Activated naive CD4-positive, alpha-beta T cell treated with anti-CD3 and anti-CD28 coated beads, Interleukin-2, amount 10 ng/mL, durations not matched to agents 7 days and 5 days (primary cell): Measurements from ENCODE around the gene SLC25A10.

ENCODE experiments used
- CTCF ChIA-PET: fragments of 350-600 bp; sonication (Branson Sonifier 250); formaldehyde crosslinking; loops from one replicate; lab custom pipeline; 2021; ENCODE audit warnings: antibody characterized with exemption; lab: Charles Lee
- DNase-seq: peaks from one replicate; pipeline ENCODE4 v3.0.0-alpha.2; 2020
- H3K27ac Mint-ChIP-seq: one replicate; pipeline ENCODE4 v1.8.0; 2021; ENCODE audit warnings: mild to moderate bottlenecking, moderate library complexity, mixed read lengths
- H3K27me3 Mint-ChIP-seq: one replicate; pipeline ENCODE4 v1.8.0; 2021; ENCODE audit warnings: mild to moderate bottlenecking, mixed read lengths
- H3K36me3 Mint-ChIP-seq: one replicate; pipeline ENCODE4 v1.8.0; 2021; ENCODE audit warnings: mixed read lengths
- H3K4me1 Mint-ChIP-seq: one replicate; pipeline ENCODE4 v1.8.0; 2021; ENCODE audit warnings: mixed read lengths
- H3K4me3 Mint-ChIP-seq: one replicate; pipeline ENCODE4 v1.8.0; 2021; ENCODE audit warnings: mild to moderate bottlenecking, moderate library complexity, mixed read lengths
- H3K9me3 Mint-ChIP-seq: one replicate; pipeline ENCODE4 v1.8.0; 2021; ENCODE audit warnings: mixed read lengths

SLC25A10 gene

DNA sequence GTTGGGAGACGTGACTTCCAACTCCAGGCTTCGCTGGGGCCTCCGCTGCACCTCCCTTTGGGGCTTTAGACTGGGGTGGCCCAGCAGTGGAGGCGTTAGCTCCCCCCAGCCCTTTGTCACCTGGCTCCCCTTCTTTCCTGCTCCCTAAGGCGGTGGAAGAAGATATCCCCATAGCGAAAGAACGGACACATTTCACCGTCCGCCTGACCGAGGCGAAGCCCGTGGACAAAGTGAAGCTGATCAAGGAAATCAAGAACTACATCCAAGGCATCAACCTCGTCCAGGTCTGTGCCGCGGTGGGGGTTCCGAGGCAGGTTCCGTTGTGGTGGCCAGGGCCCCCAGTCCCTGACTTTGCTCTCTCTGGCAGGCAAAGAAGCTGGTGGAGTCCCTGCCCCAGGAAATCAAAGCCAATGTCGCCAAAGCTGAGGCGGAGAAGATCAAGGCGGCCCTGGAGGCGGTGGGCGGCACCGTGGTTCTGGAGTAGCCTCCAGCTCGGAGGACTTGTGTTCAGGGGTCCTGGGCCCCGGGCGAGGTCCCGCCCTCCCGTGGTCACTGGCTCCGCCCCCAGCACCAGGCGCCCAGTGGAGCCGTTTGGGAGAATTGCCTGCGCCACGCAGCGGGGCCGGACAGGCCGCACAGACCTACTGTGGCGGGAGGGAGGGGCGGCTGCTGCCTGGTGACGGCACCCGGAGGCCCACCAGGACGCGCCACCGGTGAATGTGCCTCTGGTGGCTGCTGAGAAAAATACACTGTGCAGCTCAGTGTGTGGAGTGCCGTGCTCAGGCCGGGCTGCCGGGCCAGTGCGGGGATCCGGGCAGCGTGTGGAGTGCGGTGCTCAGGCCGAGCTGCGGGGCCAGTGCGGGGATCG lies 5.1 kb upstream of the SLC25A10 start:
- Mint-ChIP-seq H3K27ac (no peak overlapping the region), H3K36me3 (peaks cover 31% of the 10 kb centered on the region), H3K4me1 (peaks cover 45% of the 10 kb centered on the region), H3K27me3 (no peaks in the 10 kb centered on the region), H3K4me3 (no peak overlapping the region), H3K9me3 (no peaks in the 10 kb centered on the region)
- no peak for DNase-seq
- CTCF ChIA-PET = no interaction called here

DNA sequence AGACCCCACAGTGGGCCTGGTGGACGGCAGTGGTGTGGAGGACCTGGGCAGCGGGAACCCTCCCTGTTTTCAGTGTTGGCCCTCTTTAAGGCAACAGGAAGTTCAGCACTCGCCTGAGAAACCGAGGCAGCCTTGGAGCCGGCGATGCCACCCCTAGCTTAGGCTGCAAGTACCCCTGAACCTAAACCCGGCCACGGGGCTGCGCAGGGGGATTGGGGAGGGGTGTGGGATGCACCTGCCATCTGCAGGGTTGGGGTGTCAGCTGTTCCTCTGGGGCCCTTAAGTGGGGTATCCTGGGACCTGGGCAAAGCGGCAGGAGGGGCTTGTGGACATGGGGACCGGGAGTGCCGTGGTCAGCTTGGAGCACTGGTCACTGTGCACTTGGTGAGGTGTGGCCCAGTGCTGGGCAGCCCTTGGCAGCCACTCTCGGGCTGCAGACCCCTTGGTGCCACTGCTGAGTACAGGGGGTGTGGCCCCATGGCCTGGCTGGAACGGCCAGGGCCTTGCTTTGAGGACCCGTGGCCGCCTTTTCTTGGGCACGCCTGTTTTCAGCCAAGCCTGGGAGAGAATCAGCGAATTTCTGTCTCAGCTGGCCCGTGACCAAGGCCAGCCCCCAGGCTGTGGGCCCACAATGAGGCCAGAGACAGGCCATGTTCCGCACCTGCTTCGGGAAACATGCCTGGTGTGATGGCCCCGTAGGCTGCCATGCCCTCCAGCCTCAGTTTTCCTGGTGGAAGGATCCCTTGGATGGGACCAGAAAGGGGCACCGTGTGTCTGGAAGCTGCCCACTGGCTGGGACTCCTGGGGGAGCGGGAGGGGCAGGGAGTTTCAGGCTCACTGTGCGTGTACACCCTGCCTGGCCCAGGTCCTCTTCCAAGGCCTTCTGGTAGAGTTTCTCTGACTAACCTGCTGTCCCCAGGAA lies 4.1 kb upstream of the SLC25A10 start:
- Mint-ChIP-seq H3K27me3 (no peaks in the 10 kb centered on the region), H3K36me3 (peaks cover 26% of the 10 kb centered on the region), H3K9me3 (no peaks in the 10 kb centered on the region), H3K4me1 (peaks cover 41% of the 10 kb centered on the region), H3K4me3 (no peak overlapping the region), H3K27ac (no peak overlapping the region)
- CTCF ChIA-PET = interaction anchor here (1.0 kb wide), 1 partner anchor 24 kb away, joined by 3 read pairs; the partner anchor contains the start of genes ARL16 and HGS
- no peak for DNase-seq

DNA sequence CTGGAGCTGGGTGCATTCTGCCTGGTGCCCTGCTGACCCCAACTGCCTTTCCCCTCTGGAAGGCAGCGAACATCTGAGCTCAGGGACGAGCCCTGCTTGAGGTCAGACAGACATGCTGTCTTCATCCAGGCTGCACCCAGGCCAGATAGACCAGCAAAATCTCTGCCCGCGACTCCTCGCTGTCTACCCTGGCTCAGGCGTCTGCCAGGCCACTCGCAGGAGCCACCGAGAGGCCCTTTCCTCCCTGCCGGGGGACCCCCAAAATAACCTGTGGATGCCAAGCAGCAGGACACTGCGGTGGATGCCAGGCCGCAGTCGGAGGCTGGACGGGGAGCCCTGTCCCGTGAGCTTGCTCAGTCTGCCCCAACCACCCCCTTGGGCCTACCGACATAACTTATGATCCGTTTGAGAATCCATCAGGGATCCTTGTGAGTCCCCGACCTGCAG lies 3.3 kb upstream of the SLC25A10 start:
- H3K27ac Mint-ChIP-seq = no peak overlapping the region
- H3K36me3 Mint-ChIP-seq = peaks cover 24% of the 10 kb centered on the region
- no peaks in the 10 kb centered on the region for H3K27me3 Mint-ChIP-seq
- no peak overlapping the region for H3K4me3 Mint-ChIP-seq
- CTCF ChIA-PET = interaction anchor here (1.0 kb wide), 1 partner anchor 25 kb away, joined by 3 read pairs; the partner anchor contains the start of genes ARL16 and HGS
- DNase-seq = no peak
- H3K9me3 Mint-ChIP-seq = no peaks in the 10 kb centered on the region
- peaks cover 49% of the 10 kb centered on the region for H3K4me1 Mint-ChIP-seq

DNA sequence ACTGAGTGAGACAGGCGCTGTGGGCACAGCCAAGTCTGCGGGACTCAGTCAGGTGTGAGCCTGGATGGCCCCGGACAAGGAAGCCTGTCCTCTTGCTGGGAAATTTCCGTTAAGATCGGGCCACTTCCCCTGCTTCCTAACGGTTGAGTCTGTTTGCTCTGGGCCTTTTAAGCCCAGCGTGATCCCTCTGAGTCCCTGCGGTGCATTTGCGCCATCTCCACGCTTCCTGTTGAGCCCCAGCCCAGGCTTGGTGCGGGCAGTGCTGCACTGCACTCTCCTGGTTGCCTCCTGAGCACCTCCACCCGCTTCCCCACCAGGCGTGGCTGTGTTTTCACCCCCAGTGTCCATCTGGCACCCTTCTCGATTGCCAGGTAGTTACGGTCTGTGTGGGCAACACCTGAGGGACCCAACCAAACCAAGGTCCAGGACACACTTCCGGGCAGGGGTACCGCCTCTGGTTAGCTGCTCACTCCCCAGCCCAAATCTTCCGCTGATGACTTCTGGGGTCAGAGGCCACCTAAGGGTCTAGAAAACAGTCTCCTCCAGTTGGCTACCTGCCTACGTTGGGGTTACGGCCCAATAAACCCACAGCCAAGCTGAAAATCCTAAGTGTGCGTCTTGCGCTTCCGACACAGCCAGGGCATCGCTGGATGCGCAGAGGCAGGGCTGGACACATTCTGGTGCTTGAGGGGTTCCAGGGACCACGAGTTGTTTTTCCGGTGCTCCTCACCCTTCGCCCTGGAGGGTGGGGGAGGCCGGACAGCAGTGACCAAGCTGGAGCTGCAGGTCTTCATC lies 1.4 kb upstream of the SLC25A10 start:
- CTCF ChIA-PET = no interaction called here
- Mint-ChIP-seq H3K9me3 (no peaks in the 10 kb centered on the region), H3K27ac (peak overlapping the region; percentile 88), H3K4me3 (peak overlapping the region; percentile 70), H3K27me3 (no peaks in the 10 kb centered on the region), H3K36me3 (peaks cover 14% of the 10 kb centered on the region), H3K4me1 (peaks cover 45% of the 10 kb centered on the region)
- DNase-seq = peak; percentile 46

DNA sequence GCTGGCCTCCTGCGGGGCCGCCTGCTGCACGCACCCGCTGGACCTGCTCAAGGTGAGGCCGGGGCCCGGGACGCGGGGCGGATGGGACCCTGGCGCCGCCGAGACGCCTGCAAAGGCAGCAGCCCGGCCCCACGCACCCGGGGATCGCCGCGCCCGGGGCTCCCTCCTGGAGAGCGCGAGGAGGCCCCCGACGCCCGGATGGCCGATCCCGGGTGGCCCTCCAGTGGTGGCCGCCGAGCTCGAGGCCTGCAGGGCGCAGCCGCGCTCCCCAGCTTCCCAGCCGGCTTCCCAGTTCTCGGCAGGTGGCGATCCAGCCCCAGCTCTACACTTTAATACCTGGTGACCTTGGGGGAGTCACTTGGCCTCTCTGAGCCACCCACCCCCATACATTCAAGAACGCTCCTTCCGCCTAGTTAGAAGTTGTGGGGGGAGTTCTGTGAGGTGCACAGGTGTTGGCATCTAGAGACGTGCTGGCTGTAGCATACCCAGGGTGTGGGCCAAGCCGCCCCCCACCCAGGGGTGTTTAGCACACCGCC lies 452 bp downstream of the SLC25A10 start:
- Mint-ChIP-seq H3K27ac (peak overlapping the region; percentile 78), H3K36me3 (peaks cover 4% of the 10 kb centered on the region), H3K4me3 (peak overlapping the region; percentile 82), H3K4me1 (peaks cover 39% of the 10 kb centered on the region), H3K9me3 (no peaks in the 10 kb centered on the region), H3K27me3 (no peaks in the 10 kb centered on the region)
- no peak for DNase-seq
- CTCF ChIA-PET = interaction anchor here (1.6 kb wide), 1 partner anchor 23 kb away, joined by 3 read pairs; no protein-coding TSS in a partner anchor

DNA sequence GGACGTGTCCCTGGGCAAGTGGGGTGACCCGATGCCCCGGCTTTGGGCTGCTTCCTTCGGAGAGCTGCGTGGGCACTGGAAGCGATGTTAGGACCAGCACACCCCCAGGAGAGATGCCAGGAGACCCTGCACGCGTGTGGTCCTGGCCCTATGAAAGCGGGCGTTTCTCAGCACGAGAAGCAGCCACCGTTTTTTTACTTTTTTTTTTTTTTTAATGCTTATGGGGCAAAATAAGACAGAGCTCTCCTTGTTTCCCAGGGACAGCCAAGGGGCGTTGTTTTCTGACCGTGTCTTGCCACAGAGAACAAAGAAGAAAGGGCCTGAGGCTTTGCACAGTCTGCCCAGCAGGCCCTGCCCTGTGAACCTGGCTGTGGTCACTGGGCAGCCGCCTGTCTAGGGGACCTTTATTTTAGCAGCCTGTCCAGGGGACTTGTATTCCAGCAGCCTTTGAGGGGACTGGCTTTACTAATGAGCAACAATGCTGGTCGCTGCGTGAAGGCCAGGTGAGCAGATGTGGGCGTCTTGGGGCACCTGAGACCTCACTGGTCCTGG lies 996 bp downstream of the SLC25A10 start:
- peak overlapping the region; percentile 78 for H3K27ac Mint-ChIP-seq
- no peak for DNase-seq
- no peaks in the 10 kb centered on the region for H3K27me3 Mint-ChIP-seq
- CTCF ChIA-PET = interaction anchor here (1.6 kb wide), 1 partner anchor 22 kb away, joined by 3 read pairs; no protein-coding TSS in a partner anchor
- peak overlapping the region; percentile 82 for H3K4me3 Mint-ChIP-seq
- H3K9me3 Mint-ChIP-seq = no peaks in the 10 kb centered on the region
- H3K4me1 Mint-ChIP-seq = peaks cover 39% of the 10 kb centered on the region
- H3K36me3 Mint-ChIP-seq = peaks cover 4% of the 10 kb centered on the region

DNA sequence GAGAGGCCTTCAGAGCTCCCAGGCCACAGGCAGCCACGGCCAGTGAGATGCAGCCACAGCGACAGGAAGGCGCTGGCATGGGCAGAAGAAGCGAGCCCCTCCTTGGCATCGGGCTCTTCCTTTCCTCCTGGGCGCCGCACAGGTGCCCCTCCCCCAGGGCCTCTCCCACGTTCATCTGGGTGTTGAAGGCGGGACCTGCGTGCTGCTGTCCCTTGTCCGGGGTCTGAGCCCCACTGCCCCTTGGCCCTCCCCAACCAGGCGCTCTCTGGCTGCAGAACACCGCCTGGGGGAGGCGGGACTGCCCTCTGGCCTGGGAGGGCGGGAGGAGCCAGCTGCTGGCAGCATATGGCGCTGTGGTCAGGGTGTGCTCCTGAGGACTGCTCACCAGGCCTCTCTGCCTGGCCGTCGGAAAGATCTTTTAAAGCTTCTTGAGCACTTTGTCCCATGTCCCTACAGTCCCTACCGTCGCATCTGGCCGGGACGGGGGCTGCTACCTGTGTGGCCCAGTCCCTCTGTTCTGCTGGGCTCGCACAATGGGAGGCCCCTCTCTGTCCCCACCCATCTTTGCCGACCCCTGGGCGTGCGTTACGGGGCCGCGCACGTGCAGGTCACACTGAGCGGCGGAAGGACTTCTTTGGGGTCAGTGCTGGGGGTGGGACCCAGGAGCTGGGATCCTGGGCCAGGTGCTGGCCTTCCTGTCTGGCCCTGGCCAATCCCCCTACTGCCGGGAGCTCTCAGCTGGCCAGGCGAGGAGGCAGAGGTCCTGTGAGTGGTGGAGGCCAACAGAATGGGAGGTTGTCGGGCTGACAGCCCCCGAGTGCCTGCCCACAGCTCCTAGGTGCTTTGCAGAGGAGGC lies 1.7 kb downstream of the SLC25A10 start:
- peaks cover 4% of the 10 kb centered on the region for H3K36me3 Mint-ChIP-seq

DNA sequence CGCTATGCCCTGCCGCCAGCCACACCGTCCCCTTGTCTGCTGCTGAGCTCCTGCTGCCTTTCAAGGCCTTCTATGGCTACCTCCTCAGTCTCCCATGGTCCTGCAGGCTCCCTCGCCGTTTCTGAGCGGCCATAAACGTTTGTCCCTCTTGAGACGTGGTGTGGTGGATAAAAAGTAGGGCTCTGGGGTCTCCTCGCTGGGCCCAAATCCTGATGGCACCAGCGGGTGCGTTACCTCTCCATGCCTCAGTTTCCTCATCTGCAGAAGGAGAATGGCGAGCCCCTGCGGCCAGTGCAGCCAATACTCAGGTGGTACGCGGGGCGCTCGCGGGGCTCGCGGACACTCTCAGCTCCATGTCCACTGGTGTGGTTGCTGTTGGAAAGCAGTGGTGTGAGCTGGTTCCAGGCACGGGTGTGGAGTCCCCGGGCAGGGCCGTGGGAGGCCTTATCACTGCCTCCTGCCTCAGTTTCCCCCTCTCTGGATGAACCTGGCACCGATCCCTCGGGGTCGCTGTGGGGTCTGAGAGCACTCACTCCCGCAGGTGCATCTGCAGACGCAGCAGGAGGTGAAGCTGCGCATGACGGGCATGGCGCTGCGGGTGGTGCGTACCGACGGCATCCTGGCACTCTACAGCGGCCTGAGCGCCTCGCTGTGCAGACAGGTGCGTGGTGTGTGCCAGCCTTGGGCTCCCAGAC lies 2.5 kb downstream of the SLC25A10 start:
- Mint-ChIP-seq H3K36me3 (peaks cover 5% of the 10 kb centered on the region), H3K27ac (no peak overlapping the region), H3K4me1 (peaks cover 39% of the 10 kb centered on the region), H3K4me3 (no peak overlapping the region), H3K9me3 (no peaks in the 10 kb centered on the region), H3K27me3 (no peaks in the 10 kb centered on the region)
- CTCF ChIA-PET = no interaction called here
- DNase-seq = no peak

More for the DNA sequence above, 1.7 kb downstream of the SLC25A10 start:
- no peaks in the 10 kb centered on the region for H3K9me3 Mint-ChIP-seq
- peaks cover 39% of the 10 kb centered on the region for H3K4me1 Mint-ChIP-seq
- no peak overlapping the region for H3K27ac Mint-ChIP-seq
- H3K4me3 Mint-ChIP-seq = peak overlapping the region; percentile 82
- no peaks in the 10 kb centered on the region for H3K27me3 Mint-ChIP-seq
- CTCF ChIA-PET = no interaction called here
- no peak for DNase-seq

DNA sequence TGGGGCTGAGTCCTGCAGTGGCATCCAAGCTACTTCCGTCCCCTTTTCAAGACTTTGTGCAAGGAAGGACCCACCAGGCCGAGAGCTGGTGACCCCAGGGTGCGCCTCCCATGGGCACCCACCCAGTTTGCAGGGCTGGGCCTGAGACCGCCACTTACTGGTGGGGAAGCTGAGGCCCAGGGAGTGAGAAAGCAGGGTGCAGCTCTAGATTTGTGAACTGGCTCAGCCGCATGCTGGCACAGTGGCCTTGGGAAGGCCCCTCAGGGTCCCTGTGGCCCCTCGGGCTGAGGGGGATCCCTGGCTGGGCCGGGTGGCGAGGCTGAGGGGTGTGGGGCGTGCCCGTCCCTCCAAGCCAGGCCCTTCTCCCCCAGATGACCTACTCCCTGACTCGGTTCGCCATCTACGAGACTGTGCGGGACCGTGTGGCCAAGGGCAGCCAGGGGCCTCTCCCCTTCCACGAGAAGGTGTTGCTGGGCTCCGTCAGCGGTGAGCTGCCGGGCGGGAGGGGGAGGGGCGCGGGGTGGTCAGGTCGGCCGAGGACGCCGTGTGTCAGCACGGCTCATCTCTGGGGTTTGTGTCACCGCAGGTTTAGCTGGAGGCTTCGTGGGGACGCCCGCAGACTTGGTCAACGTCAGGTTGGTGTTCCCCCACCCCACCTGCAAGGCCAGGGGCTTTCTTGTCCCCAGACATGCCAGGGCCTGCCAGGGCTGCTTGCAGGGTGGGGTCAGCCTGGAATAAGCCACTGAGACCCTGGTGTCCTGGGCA lies 3.2 kb downstream of the SLC25A10 start:
- Mint-ChIP-seq H3K27me3 (no peaks in the 10 kb centered on the region), H3K4me1 (peaks cover 34% of the 10 kb centered on the region), H3K27ac (no peak overlapping the region), H3K36me3 (peaks cover 5% of the 10 kb centered on the region), H3K9me3 (no peaks in the 10 kb centered on the region), H3K4me3 (no peak overlapping the region)
- no peak for DNase-seq
- CTCF ChIA-PET = no interaction called here

DNA sequence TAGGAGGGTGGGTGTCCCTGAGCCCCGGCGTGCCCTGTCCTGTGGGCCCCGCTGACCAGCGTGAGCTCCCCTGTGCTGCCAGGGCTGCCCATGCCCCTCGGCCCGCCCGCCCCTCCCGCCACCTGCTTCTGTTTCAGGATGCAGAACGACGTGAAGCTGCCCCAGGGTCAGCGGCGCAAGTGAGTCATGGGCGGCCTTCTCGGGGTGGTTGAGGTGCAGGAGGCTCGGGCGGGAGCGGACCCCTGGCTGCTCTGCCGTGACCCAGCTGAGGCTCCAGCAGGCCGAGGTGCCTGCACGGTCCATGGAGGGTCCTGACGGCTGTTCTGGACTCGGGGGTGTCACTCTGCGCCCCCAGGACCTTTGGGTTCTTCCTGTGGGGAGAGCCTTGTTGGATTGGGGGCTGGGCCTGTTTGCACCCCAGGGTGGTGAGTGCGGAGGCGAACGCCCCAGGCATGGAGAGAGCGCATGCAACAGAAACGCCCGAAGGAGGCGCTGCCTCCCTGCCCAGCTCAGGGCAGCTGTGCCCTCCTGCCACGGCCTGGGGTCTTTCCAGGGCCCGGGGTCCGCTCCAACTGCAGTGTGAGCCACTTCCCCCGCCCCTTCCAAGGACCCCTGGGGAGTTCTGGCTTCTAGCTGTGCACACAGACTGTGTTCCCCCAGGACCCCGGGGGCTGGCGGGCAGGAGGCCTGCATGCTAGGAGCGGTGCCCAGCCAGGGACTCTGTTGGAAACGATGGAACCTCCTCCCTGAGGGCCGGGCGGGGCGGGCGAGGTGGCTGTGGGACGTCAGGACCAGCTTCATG lies 4.0 kb downstream of the SLC25A10 start:
- Mint-ChIP-seq H3K4me1 (peaks cover 26% of the 10 kb centered on the region), H3K4me3 (no peak overlapping the region), H3K9me3 (no peaks in the 10 kb centered on the region), H3K27me3 (no peaks in the 10 kb centered on the region), H3K36me3 (peaks cover 3% of the 10 kb centered on the region), H3K27ac (no peak overlapping the region)
- no peak for DNase-seq
- CTCF ChIA-PET = no interaction called here

DNA sequence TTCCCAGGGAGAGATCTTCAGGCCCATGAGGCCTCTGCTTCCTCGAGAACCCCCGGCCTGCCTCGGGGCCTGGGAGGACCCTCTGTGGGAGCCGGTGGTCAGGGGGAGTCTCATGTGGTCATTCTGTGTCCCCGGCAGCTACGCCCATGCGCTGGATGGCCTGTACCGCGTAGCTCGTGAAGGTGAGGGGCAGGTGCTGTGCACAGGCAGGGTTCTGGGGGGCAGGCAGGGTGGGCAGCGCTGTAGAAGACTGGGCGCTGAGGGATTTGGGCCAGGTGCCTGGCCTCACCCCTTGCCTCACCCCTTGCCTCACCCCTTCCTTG lies 4.6 kb downstream of the SLC25A10 start:
- H3K27ac Mint-ChIP-seq = no peak overlapping the region
- no peak for DNase-seq
- CTCF ChIA-PET = no interaction called here
- peaks cover 1% of the 10 kb centered on the region for H3K27me3 Mint-ChIP-seq
- peaks cover 20% of the 10 kb centered on the region for H3K4me1 Mint-ChIP-seq
- H3K36me3 Mint-ChIP-seq = peaks cover 3% of the 10 kb centered on the region
- H3K9me3 Mint-ChIP-seq = no peaks in the 10 kb centered on the region
- H3K4me3 Mint-ChIP-seq = no peak overlapping the region
